T-cell (primary cell): ENCODE measurements around the gene MAP1LC3B2. TPM values are rescaled to one million over a fixed set of nuclear protein-coding genes. Genes with fewer than 3 reads are reported as not detected.

Experiments
- ATAC-seq, 4 experiments: fragments of 200-7000 bp in 3 of 4; fragments of 150-1000 bp in 1 of 4; cut with Tn5 transposase; replicated peaks in 1 of 4; 1 replicate in 3 of 4; 2 replicates in 1 of 4; pipeline ENCODE4 v1.10.0; 2021; ENCODE audit warnings: moderate library complexity in 3 of 4, mild to moderate bottlenecking in 2 of 4, moderate number of reproducible peaks in 1 of 4
- CTCF ChIA-PET, 2 donors: fragments of 300-600 bp; sonication (Branson Sonifier 250); formaldehyde crosslinking; loops; one replicate each; lab custom pipeline; 2022; ENCODE audit warnings: antibody characterized with exemption in 2 of 2; lab: Charles Lee
- POLR2A ChIA-PET, 2 donors: fragments of 300-600 bp; sonication (Branson Sonifier 250); formaldehyde crosslinking; loops; one replicate each; lab custom pipeline; 2022; ENCODE audit warnings: antibody characterized with exemption in 2 of 2; lab: Charles Lee
- DNase-seq, 35 experiments: peaks; one replicate each; pipeline versions ENCODE4 v3.0.0 to v3.0.0-alpha.2; 2013 to 2023
- H3K27ac ChIP-seq: one replicate; pipeline ENCODE4 v1.5.1; 2013; ENCODE audit warnings: low read length
- H3K27me3 ChIP-seq, 2 experiments: replicated peaks in 1 of 2; 1 replicate in 1 of 2; 2 replicates in 1 of 2; pipeline versions ENCODE4 v1.6.1 to v1.7.0; 2013; ENCODE audit warnings: low read length in 1 of 2, mixed read lengths in 1 of 2; ENCODE audit not compliant: control insufficient read depth in 2 of 2, insufficient read depth in 2 of 2; ENCODE audit errors: extremely low read depth in 1 of 2
- H3K36me3 ChIP-seq, 2 donors: 1 replicate in 1 of 2; 2 replicates in 1 of 2; pipeline versions ENCODE4 v1.6.1 to v1.7.0; 2013; ENCODE audit warnings: low read length in 1 of 2; ENCODE audit not compliant: control insufficient read depth in 2 of 2, insufficient read depth in 1 of 2; ENCODE audit errors: extremely low read depth in 1 of 2
- H3K4me1 ChIP-seq, 2 experiments: 1 replicate in 1 of 2; 2 replicates in 1 of 2; pipeline versions ENCODE4 v1.6.1 to v1.7.0; 2013; ENCODE audit warnings: low read length in 2 of 2, mixed read lengths in 1 of 2; ENCODE audit not compliant: insufficient read depth in 2 of 2, control insufficient read depth in 1 of 2; ENCODE audit errors: extremely low read depth in 1 of 2
- H3K4me3 ChIP-seq, 2 donors: 1 replicate in 1 of 2; 2 replicates in 1 of 2; pipeline versions ENCODE4 v1.5.1 to v1.7.0; 2013; ENCODE audit warnings: mild to moderate bottlenecking in 2 of 2, low read length in 1 of 2, moderate library complexity in 1 of 2; ENCODE audit not compliant: control insufficient read depth in 1 of 2; ENCODE audit errors: extremely low read depth in 1 of 2
- H3K9me3 ChIP-seq: 2 replicates; pipeline ENCODE4 v1.7.0; 2013
- H3K27ac Mint-ChIP-seq, 2 donors: one replicate each; pipeline ENCODE4 v1.8.0; 2020 to 2021; ENCODE audit warnings: mild to moderate bottlenecking in 2 of 2, mixed read lengths in 2 of 2
- H3K27me3 Mint-ChIP-seq, 2 donors: one replicate each; pipeline ENCODE4 v1.8.0; 2021 to 2022; ENCODE audit warnings: mixed read lengths in 2 of 2
- H3K36me3 Mint-ChIP-seq: one replicate; pipeline ENCODE4 v1.8.0; 2021; ENCODE audit warnings: mixed read lengths
- H3K4me1 Mint-ChIP-seq, 3 donors: one replicate each; pipeline ENCODE4 v1.8.0; 2020 to 2022; ENCODE audit warnings: mixed read lengths in 3 of 3, mild to moderate bottlenecking in 1 of 3
- H3K4me3 Mint-ChIP-seq, 3 donors: one replicate each; pipeline ENCODE4 v1.8.0; 2020 to 2022; ENCODE audit warnings: mild to moderate bottlenecking in 3 of 3, mixed read lengths in 3 of 3, moderate library complexity in 3 of 3
- H3K9me3 Mint-ChIP-seq, 3 donors: one replicate each; pipeline ENCODE4 v1.8.0; 2020 to 2022; ENCODE audit warnings: mixed read lengths in 3 of 3
- WGBS: methylation state at CpG from one replicate; pipeline ENCODE4 v1.1.5; 2013; ENCODE audit warnings: missing lambda C conversion rate; ENCODE audit not compliant: insufficient coverage; 5-methylcytosine and 5-hydroxymethylcytosine counted together
- total RNA-seq, 35 experiments: library from RNA in 6 of 35; stranded (reverse) in 6 of 35; fragments of 120-200 nt in 1 of 35; gene quantifications; one replicate each; pipeline versions ENCODE4 v1.2.1 to v1.2.4 and lab custom pipeline; 2013 to 2026

Gene MAP1LC3B2
- total RNA-seq, 5 donors from 2014 or later (not counting 1 experiment from before 2014, with no cell fraction given) = 0.92 to 4.6 (median 1.4) TPM

DNA sequence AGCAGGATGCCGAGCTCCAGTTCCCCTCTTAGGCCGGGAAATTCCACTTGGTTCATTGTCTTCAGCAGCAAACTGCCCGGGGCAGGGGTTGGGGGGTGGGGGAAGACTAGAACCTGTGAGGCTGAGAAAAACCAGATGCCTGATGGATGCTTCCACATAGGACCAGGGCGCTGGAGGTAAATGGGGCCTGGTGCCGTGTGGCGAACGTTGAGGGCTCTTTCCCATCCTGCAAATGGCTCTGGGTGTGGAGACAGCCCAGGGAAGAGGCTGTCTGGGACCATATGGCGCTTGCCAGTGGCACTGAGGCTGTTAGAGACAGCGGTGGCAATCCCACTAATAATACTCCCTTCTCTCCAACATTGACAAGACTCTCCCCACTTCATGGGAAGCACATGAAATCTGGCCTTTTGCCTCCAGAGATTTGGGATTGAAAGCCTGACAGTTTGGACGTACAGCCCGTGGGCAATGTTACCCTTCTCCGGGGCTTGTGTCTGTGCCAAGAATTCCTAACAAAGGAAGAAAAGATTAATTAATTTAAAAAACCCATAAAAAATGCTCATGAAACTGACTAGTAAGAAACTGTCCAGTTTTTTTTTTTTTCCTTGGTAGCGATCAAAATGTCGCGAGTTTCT, 44.5 kb downstream of the MAP1LC3B2 start:
- H3K36me3 ChIP-seq = no peaks in the 10 kb centered on the region
- CTCF ChIA-PET = interaction anchor here in 1 of 2 donors (0.6 kb wide), 1 partner anchor 90 kb away, joined by 9 read pairs; no protein-coding TSS in a partner anchor
- DNase-seq = no peak
- H3K36me3 Mint-ChIP-seq = no peaks in the 10 kb centered on the region
- H3K4me3 Mint-ChIP-seq = no peak overlapping the region
- H3K27ac ChIP-seq = no peak overlapping the region
- H3K27me3 ChIP-seq = peaks cover 0 to 12% of the 10 kb centered on the region in 2 experiments
- POLR2A ChIA-PET = interaction anchor here in 1 of 2 donors (0.6 kb wide), 1 partner anchor 9 kb away, joined by 3 read pairs; no protein-coding TSS in a partner anchor
- no peaks in the 10 kb centered on the region for H3K9me3 ChIP-seq
- ATAC-seq = no peak
- WGBS = 91% methylated on average over 5 of the region's 15 CpGs
- H3K4me1 ChIP-seq = peaks cover 0 to 12% of the 10 kb centered on the region in 2 experiments
- H3K27me3 Mint-ChIP-seq = peaks cover 0 to 7% of the 10 kb centered on the region in 2 donors
- peaks cover 0 to 5% (median 3%) of the 10 kb centered on the region in 3 donors for H3K4me1 Mint-ChIP-seq
- H3K9me3 Mint-ChIP-seq = no peaks in the 10 kb centered on the region
- H3K4me3 ChIP-seq = no peak overlapping the region
- no peak overlapping the region for H3K27ac Mint-ChIP-seq

GRCh38 chr12:116604178-116604895, 45.2 kb downstream of the MAP1LC3B2 start:
- no peak for ATAC-seq
- DNase-seq = no peak
- peaks cover 0 to 6% of the 10 kb centered on the region in 2 experiments for H3K4me1 ChIP-seq
- H3K36me3 Mint-ChIP-seq = no peaks in the 10 kb centered on the region
- CTCF ChIA-PET = no interaction called here
- peaks cover 0 to 4% (median 3%) of the 10 kb centered on the region in 3 donors for H3K4me1 Mint-ChIP-seq
- peaks cover 0 to 7% of the 10 kb centered on the region in 2 donors for H3K27me3 Mint-ChIP-seq
- no peak overlapping the region for H3K27ac Mint-ChIP-seq
- 100% methylated on average over 6 of the region's 13 CpGs for WGBS
- H3K27ac ChIP-seq = no peak overlapping the region
- POLR2A ChIA-PET = no interaction called here
- H3K36me3 ChIP-seq = no peaks in the 10 kb centered on the region
- no peaks in the 10 kb centered on the region for H3K9me3 Mint-ChIP-seq
- H3K4me3 ChIP-seq = no peak overlapping the region
- H3K27me3 ChIP-seq = peaks cover 0 to 12% of the 10 kb centered on the region in 2 experiments
- H3K9me3 ChIP-seq = no peaks in the 10 kb centered on the region
- H3K4me3 Mint-ChIP-seq = no peak overlapping the region

DNA sequence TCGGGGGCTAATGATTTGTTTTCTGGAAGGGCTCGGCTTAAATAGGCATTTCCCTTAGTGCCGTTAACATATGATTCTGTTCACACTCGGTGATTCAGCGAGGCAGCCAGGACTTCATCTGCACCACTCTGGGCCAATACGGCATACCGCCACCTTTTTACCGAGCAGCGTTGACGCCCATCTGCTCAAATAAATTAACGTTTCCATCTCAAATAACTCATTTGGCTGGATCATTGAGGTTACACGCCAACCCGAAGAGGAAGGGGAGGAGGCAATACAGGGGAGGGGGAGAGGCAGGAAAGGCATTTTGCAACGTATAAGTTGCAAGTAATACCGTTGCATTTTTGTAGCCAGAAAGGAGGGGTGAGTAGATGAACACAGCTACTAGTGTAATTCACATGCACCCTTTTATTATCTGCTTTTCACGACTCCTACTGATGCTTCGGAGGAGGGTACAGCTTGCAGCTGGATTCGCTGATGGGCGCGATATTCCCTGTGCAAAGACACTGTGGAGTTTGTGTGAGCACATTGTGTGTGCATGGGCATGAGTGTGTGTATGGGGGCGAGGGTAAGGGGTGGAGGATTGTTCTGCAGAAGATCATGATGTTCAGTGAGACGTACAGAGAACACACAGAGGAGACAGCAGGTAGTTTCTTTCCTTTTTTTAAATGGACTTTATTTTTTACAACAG, 45.9 kb downstream of the MAP1LC3B2 start:
- no peaks in the 10 kb centered on the region for H3K9me3 ChIP-seq
- no peak overlapping the region for H3K27ac ChIP-seq
- no peak for ATAC-seq
- H3K27me3 ChIP-seq = peaks cover 0 to 12% of the 10 kb centered on the region in 2 experiments
- no peak overlapping the region for H3K27ac Mint-ChIP-seq
- no peaks in the 10 kb centered on the region for H3K4me1 Mint-ChIP-seq
- no peaks in the 10 kb centered on the region for H3K4me1 ChIP-seq
- H3K36me3 ChIP-seq = no peaks in the 10 kb centered on the region
- no peaks in the 10 kb centered on the region for H3K9me3 Mint-ChIP-seq
- ChIA-PET CTCF (no interaction called here), POLR2A (no interaction called here)
- no peak for DNase-seq
- no peak overlapping the region for H3K4me3 ChIP-seq
- no peaks in the 10 kb centered on the region for H3K36me3 Mint-ChIP-seq
- no peak overlapping the region for H3K4me3 Mint-ChIP-seq
- peaks cover 0 to 6% of the 10 kb centered on the region in 2 donors for H3K27me3 Mint-ChIP-seq
- WGBS = 95% methylated on average over 11 of the region's 22 CpGs

GRCh38 chr12:116606397-116606796, 47.2 kb downstream of the MAP1LC3B2 start:
- Histone ChIP-seq H3K4me3 (no peak overlapping the region), H3K27me3 (peaks cover 0 to 12% of the 10 kb centered on the region in 2 experiments), H3K9me3 (no peaks in the 10 kb centered on the region), H3K36me3 (no peaks in the 10 kb centered on the region), H3K4me1 (no peaks in the 10 kb centered on the region), H3K27ac (no peak overlapping the region)
- Mint-ChIP-seq H3K36me3 (no peaks in the 10 kb centered on the region), H3K27ac (no peak overlapping the region), H3K4me3 (no peak overlapping the region), H3K27me3 (peaks cover 0 to 6% of the 10 kb centered on the region in 2 donors), H3K4me1 (no peaks in the 10 kb centered on the region), H3K9me3 (no peaks in the 10 kb centered on the region)
- WGBS = 18% methylated on average over 2 of the region's 4 CpGs
- CTCF ChIA-PET = interaction anchor here in 1 of 2 donors (0.6 kb wide), 1 partner anchor 176 kb away, joined by 8 read pairs; no protein-coding TSS in a partner anchor
- no peak for DNase-seq
- no peak for ATAC-seq
- POLR2A ChIA-PET = no interaction called here

DNA sequence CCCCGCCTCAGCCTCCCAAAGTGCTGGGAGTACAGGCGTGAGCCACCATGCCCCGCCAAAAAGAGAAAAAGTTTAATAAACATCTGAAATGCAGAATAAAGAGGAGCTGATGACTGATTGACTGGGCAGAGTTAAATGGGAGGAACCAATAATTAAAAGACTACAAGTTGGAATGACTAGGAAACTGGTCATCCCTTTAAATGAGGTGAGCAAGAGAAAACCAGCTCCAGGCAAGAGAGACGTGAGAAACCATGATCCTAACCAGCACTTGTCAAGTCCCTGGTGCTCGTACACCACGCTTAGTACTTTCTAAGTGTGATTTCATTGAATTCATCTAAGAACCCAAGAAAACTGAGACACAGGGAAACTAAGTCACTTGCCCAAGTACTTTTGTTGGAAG, 47.9 kb downstream of the MAP1LC3B2 start:
- POLR2A ChIA-PET = no interaction called here
- Mint-ChIP-seq H3K4me1 (no peaks in the 10 kb centered on the region), H3K27me3 (peaks cover 0 to 6% of the 10 kb centered on the region in 2 donors), H3K27ac (no peak overlapping the region), H3K36me3 (no peaks in the 10 kb centered on the region), H3K4me3 (no peak overlapping the region), H3K9me3 (no peaks in the 10 kb centered on the region)
- CTCF ChIA-PET = no interaction called here
- 96% methylated on average over 4 of the region's 6 CpGs for WGBS
- Histone ChIP-seq H3K27ac (no peak overlapping the region), H3K27me3 (peaks cover 0 to 10% of the 10 kb centered on the region in 2 experiments), H3K36me3 (no peaks in the 10 kb centered on the region), H3K9me3 (no peaks in the 10 kb centered on the region), H3K4me3 (no peak overlapping the region), H3K4me1 (no peaks in the 10 kb centered on the region)
- DNase-seq (no peak), ATAC-seq (no peak)
